Activated naive CD4-positive, alpha-beta T cell treated with anti-CD3 and anti-CD28 coated beads, Interleukin-2, amount 50 U/mL, for 24 hours (primary cell): ENCODE results near the gene KDM8.

Experiments
- H3K27ac Mint-ChIP-seq: one replicate; pipeline ENCODE4 v1.8.0; 2021; ENCODE audit warnings: mild to moderate bottlenecking, mixed read lengths
- H3K27me3 Mint-ChIP-seq: one replicate; pipeline ENCODE4 v1.8.0; 2021; ENCODE audit warnings: mixed read lengths
- H3K36me3 Mint-ChIP-seq: one replicate; pipeline ENCODE4 v1.8.0; 2021; ENCODE audit warnings: mixed read lengths
- H3K4me1 Mint-ChIP-seq: one replicate; pipeline ENCODE4 v1.8.0; 2021; ENCODE audit warnings: mixed read lengths
- H3K4me3 Mint-ChIP-seq: one replicate; pipeline ENCODE4 v1.8.0; 2021; ENCODE audit warnings: mild to moderate bottlenecking, mixed read lengths
- H3K9me3 Mint-ChIP-seq: one replicate; pipeline ENCODE4 v1.8.0; 2021; ENCODE audit warnings: mixed read lengths

Gene KDM8

GRCh38 chr16:27269300-27270150, 66.2 kb downstream of the KDM8 start:
- peaks cover 76% of the 10 kb centered on the region for H3K4me1 Mint-ChIP-seq
- peak overlapping the region; percentile 93 for H3K4me3 Mint-ChIP-seq
- H3K9me3 Mint-ChIP-seq = peaks cover 4% of the 10 kb centered on the region
- H3K27ac Mint-ChIP-seq = peak overlapping the region; percentile 97
- H3K36me3 Mint-ChIP-seq = peaks cover 12% of the 10 kb centered on the region
- H3K27me3 Mint-ChIP-seq = no peaks in the 10 kb centered on the region

DNA sequence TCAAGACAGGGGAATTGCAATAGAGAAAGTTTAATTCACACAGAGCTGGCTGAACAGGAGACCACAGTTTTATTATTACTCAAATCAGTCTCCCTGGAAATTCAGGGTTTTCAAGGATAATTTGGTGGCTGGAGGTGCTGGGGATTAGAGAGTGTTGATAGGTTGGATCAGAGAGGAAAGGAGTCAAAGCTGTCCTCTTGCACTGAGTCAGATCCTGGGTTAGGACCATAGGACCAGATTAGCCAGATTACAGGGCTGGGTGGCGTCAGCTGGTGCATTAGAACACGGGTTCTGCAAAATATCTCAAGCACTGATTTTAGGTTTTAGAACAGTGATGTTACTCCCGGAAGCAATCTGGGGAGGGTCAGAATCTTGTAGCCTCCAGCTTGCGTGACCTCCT, 67.0 kb downstream of the KDM8 start:
- Mint-ChIP-seq H3K4me3 (no peak overlapping the region), H3K27ac (peak overlapping the region; percentile 8), H3K27me3 (no peaks in the 10 kb centered on the region), H3K4me1 (peaks cover 73% of the 10 kb centered on the region), H3K36me3 (peaks cover 12% of the 10 kb centered on the region), H3K9me3 (peaks cover 4% of the 10 kb centered on the region)
